Measurements from ENCODE around the gene TTC9B.

Gene TTC9B

GRCh38 chr19:40255619-40256166 lies 37.5 kb upstream of the TTC9B start:
- DNase-seq (ENCODE audit: extremely low spot score) = no peak
- POLR2A ChIA-PET = interaction anchor here (0.5 kb wide), 1 partner anchor 28 kb away, joined by 3 read pairs; no protein-coding TSS in a partner anchor
- CTCF ChIA-PET = interaction anchor here (0.6 kb wide), 1 partner anchor 781 kb away, joined by 3 read pairs; no protein-coding TSS in a partner anchor
- TF ChIP-seq, protein P1, sequence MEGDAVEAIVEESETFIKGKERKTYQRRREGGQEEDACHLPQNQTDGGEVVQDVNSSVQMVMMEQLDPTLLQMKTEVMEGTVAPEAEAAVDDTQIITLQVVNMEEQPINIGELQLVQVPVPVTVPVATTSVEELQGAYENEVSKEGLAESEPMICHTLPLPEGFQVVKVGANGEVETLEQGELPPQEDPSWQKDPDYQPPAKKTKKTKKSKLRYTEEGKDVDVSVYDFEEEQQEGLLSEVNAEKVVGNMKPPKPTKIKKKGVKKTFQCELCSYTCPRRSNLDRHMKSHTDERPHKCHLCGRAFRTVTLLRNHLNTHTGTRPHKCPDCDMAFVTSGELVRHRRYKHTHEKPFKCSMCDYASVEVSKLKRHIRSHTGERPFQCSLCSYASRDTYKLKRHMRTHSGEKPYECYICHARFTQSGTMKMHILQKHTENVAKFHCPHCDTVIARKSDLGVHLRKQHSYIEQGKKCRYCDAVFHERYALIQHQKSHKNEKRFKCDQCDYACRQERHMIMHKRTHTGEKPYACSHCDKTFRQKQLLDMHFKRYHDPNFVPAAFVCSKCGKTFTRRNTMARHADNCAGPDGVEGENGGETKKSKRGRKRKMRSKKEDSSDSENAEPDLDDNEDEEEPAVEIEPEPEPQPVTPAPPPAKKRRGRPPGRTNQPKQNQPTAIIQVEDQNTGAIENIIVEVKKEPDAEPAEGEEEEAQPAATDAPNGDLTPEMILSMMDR (IDR thresholded peaks at IDR 0.05; ENCODE audit: control extremely low read depth, extremely low read depth, low read depth, missing control alignments) = no peak

GRCh38 chr19:40254714-40255418 lies 36.7 kb upstream of the TTC9B start:
- ChIA-PET CTCF (interaction anchor here (1.2 to 1.9 kb wide), 2 partner anchors 51 to 411 kb away, joined by 3 to 4 read pairs; no protein-coding TSS in a partner anchor), POLR2A (no interaction called here)
- TF ChIP-seq, protein P1 (IDR thresholded peaks at IDR 0.05; ENCODE audit: control extremely low read depth, extremely low read depth, low read depth, missing control alignments) = no peak
- DNase-seq (ENCODE audit: extremely low spot score) = no peak

GRCh38 chr19:40253611-40254092 lies 35.5 kb upstream of the TTC9B start:
- ChIA-PET POLR2A (no interaction called here), CTCF (interaction anchor here (1.6 to 1.9 kb wide), 2 partner anchors 24 to 52 kb away, joined by 4 read pairs; no protein-coding TSS in a partner anchor)
- DNase-seq (ENCODE audit: extremely low spot score) = no peak
- TF ChIP-seq, protein P1 (IDR thresholded peaks at IDR 0.05; ENCODE audit: control extremely low read depth, extremely low read depth, low read depth, missing control alignments) = no peak

GRCh38 chr19:40252395-40252794 lies 34.2 kb upstream of the TTC9B start:
- POLR2A ChIA-PET = no interaction called here
- no peak for DNase-seq (ENCODE audit: extremely low spot score)
- TF ChIP-seq, protein P1 (IDR thresholded peaks at IDR 0.05; ENCODE audit: control extremely low read depth, extremely low read depth, low read depth, missing control alignments) = no peak
- CTCF ChIA-PET = interaction anchor here (1.2 to 1.6 kb wide), 2 partner anchors 21 to 25 kb away, joined by 3 to 4 read pairs; no protein-coding TSS in a partner anchor

DNA sequence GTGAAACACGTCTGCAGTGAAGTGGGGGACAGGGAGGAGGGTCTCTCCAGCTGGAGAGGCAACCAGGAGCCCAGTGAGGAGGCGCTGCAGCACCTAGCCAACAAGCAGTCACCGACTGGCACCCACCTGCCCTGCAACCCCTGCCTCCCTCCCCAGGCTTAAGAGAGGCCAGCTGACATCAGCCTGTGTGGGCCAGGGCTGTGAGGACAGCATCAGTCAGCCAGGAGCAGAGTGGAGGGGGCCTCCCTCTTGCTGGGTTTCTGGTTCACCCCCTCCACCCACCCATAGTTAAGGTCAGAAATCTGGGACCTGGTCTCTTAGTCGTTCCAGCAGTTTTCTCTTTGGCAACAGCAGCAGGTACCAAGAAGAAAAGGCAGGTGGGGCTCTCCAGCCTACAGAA lies 33.8 kb upstream of the TTC9B start:
- CTCF ChIA-PET = interaction anchor here (1.2 to 1.6 kb wide), 2 partner anchors 20 to 25 kb away, joined by 3 to 4 read pairs; no protein-coding TSS in a partner anchor
- POLR2A ChIA-PET = no interaction called here
- TF ChIP-seq, protein P1 (IDR thresholded peaks at IDR 0.05; ENCODE audit: control extremely low read depth, extremely low read depth, low read depth, missing control alignments) = no peak
- DNase-seq (ENCODE audit: extremely low spot score) = no peak

- POLR2A ChIA-PET = no interaction called here
- TF ChIP-seq, protein P1 (IDR thresholded peaks at IDR 0.05; ENCODE audit: control extremely low read depth, extremely low read depth, low read depth, missing control alignments) = no peak
- CTCF ChIA-PET = no interaction called here
- DNase-seq (ENCODE audit: extremely low spot score) = no peak
Observed at GRCh38 chr19:40251244-40251643, 33.1 kb upstream of the TTC9B start.
